ACHN (cell line): ENCODE data around the gene COPS7A.
A peak's percentile ranks its signal among the peaks of the same experiment; 100 is the strongest.

Source experiments
- DNase-seq: peaks from one replicate; pipeline ENCODE4 v3.0.0-alpha.2; 2015
- in situ Hi-C: cut with HindIII; loops from 2 replicates; pipeline ENCODE4 v1.10.0; 2017; ENCODE audit warnings: low sequenced_read_pairs, low pct_ligation_motif_present, low pct_unique_long_range_greater_than_20kb

COPS7A gene

GRCh38 chr12:6765634-6766581 is 42.1 kb downstream of the COPS7A start, which contains the start of gene PTMS:
PTMS (plus strand) TSS chr12:6766363; CDS start chr12:6766706, 343 bp downstream.
- in situ Hi-C loops = no loop called here
- DNase-seq = peak; percentile 99

GRCh38 chr12:6766651-6767349 is 43.0 kb downstream of the COPS7A start:
- peak; percentile 84 for DNase-seq
- in situ Hi-C loops = no loop called here

GRCh38 chr12:6767353-6768319 is 43.8 kb downstream of the COPS7A start:
- in situ Hi-C loops = no loop called here

GRCh38 chr12:6768437-6768914 is 44.6 kb downstream of the COPS7A start:
- in situ Hi-C loops = no loop called here
- DNase-seq = no peak

More at GRCh38 chr12:6767353-6768319, 43.8 kb downstream of the COPS7A start:
- no peak for DNase-seq

GRCh38 chr12:6768990-6769389 is 45.1 kb downstream of the COPS7A start:
- DNase-seq = no peak
- in situ Hi-C loops = no loop called here

GRCh38 chr12:6769666-6770065 is 45.8 kb downstream of the COPS7A start:
- no peak for DNase-seq
- in situ Hi-C loops = no loop called here

- no peak for DNase-seq
These were observed 46.2 kb downstream of the COPS7A start for GRCh38 chr12:6770094-6770493.

GRCh38 chr12:6770600-6770999 is 46.8 kb downstream of the COPS7A start:
- in situ Hi-C loops = no loop called here

More at GRCh38 chr12:6770094-6770493, 46.2 kb downstream of the COPS7A start:
- in situ Hi-C loops = no loop called here

GRCh38 chr12:6771091-6771495 is 47.2 kb downstream of the COPS7A start:
- in situ Hi-C loops = no loop called here
- DNase-seq = no peak

More at GRCh38 chr12:6770600-6770999, 46.8 kb downstream of the COPS7A start:
- no peak for DNase-seq

GRCh38 chr12:6771509-6772330 is 47.9 kb downstream of the COPS7A start:
- in situ Hi-C loops = no loop called here
- no peak for DNase-seq

GRCh38 chr12:6772331-6772695 is 48.5 kb downstream of the COPS7A start, which contains the start of gene LAG3:
LAG3 (plus strand) TSS chr12:6772520; CDS start chr12:6772853, 333 bp downstream.
- in situ Hi-C loops = no loop called here
- DNase-seq = no peak

GRCh38 chr12:6772726-6773589 is 49.1 kb downstream of the COPS7A start:
- DNase-seq = no peak
- in situ Hi-C loops = no loop called here

- DNase-seq = no peak
- in situ Hi-C loops = no loop called here
These were observed 49.9 kb downstream of the COPS7A start for GRCh38 chr12:6773590-6774351.

- DNase-seq = no peak
- in situ Hi-C loops = no loop called here
These were observed 50.7 kb downstream of the COPS7A start for GRCh38 chr12:6774499-6775062.
